ENCODE measurements around the gene ARFIP2. TPM values are rescaled to one million over a fixed set of nuclear protein-coding genes. Genes with fewer than 3 reads are reported as not detected.

The ARFIP2 gene
- total and polyA plus RNA-seq, 2 donors (not counting 3 experiments of a cell fraction or from before 2014, with no cell fraction given), result 48.4 to 62.9 TPM

DNA sequence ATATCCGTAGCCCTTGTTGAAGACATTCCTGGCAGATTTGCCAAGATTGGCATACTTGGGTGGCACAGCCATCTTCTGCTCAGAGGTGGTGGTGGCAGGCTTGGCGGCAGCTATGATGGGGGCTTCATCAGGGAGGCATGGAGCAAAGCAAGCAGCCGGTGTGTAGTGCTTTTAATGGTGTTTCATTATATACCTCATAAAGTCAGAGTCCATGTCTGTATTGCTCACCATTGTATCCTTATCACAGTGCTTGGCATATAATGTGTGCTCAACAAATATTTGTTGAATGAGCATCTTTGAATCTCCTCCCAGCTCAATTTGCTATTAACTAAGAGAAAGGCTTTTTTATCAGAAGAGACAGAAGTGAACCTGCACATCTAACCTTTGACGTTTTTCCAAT is 8.2 kb upstream of the ARFIP2 start:
- no peak overlapping the region for H3K27ac ChIP-seq (ENCODE audit: insufficient read depth, low read depth, low read length)
- intact Hi-C loops (cut with micrococcal nuclease) (no loop called here), dilution Hi-C loops (cut with MboI; ENCODE audit: extremely low pct_ligation_motif_present, low sequenced_read_pairs) (no loop called here)
- FAIRE-seq (no peak), DNase-seq (ENCODE audit: low read depth, low spot score) (no peak)
- H3K9me3 ChIP-seq (replicated peaks; ENCODE audit: control insufficient read depth, insufficient read depth, low read length), result no peaks in the 10 kb centered on the region
- peaks cover 3 to 5% of the 10 kb centered on the region in 2 experiments for H3K36me3 ChIP-seq (ENCODE audit: control insufficient read depth in 2 of 2, extremely low read depth in 1 of 2, insufficient read depth in 2 of 2, low read length in 2 of 2)
- no peaks in the 10 kb centered on the region for H3K27me3 ChIP-seq (ENCODE audit: control insufficient read depth in 2 of 2, insufficient read depth in 2 of 2, low read length in 2 of 2)
- H2AFZ ChIP-seq (ENCODE audit: low read depth, low read length), result no peak overlapping the region
- no peaks in the 10 kb centered on the region for H3K79me2 ChIP-seq (ENCODE audit: control insufficient read depth, insufficient read depth, low read length)
- no TSS peak for BruUV-seq (replicated peaks)
- no peak overlapping the region for H3K4me2 ChIP-seq (ENCODE audit: insufficient read depth, low read length)
- ChIA-PET CTCF (interaction anchor here (1.0 to 2.1 kb wide), 5 partner anchors 17 to 111 kb away, joined by 3 to 8 read pairs (median 5); no protein-coding TSS in a partner anchor), POLR2A (no interaction called here)
- H4K20me1 ChIP-seq (replicated peaks; ENCODE audit: control insufficient read depth, extremely low read depth, insufficient read depth, low read length), result no peaks in the 10 kb centered on the region
- H3K4me3 ChIP-seq (replicated peaks in 1 of 3; ENCODE audit: insufficient read depth in 1 of 3, low read depth in 1 of 3, low read length in 3 of 3), result no peak overlapping the region
- H3K9ac ChIP-seq (replicated peaks; ENCODE audit: extremely low read depth, insufficient read depth, low read length), result no peak overlapping the region
- no peak for TF ChIP-seq POLR2AphosphoS5 (IDR thresholded peaks at IDR 0.05; ENCODE audit: insufficient read depth, low read depth, low read length)
- TF ChIP-seq EZH2 (IDR thresholded peaks at IDR 0.05; ENCODE audit: borderline replicate concordance, low read depth, low read length, severe bottlenecking), result no peak
- no peaks in the 10 kb centered on the region for H3K4me1 ChIP-seq (ENCODE audit: control insufficient read depth, extremely low read depth, insufficient read depth, low read length)
- no peaks in the 10 kb centered on the region for H3K9me1 ChIP-seq (replicated peaks; ENCODE audit: control insufficient read depth, extremely low read depth, insufficient read depth, low read length)

- no peak overlapping the region for H3K4me2 ChIP-seq (ENCODE audit: insufficient read depth, low read length)
- H3K9me3 ChIP-seq (replicated peaks; ENCODE audit: control insufficient read depth, insufficient read depth, low read length), result no peaks in the 10 kb centered on the region
- ChIA-PET CTCF (interaction anchor here (1.0 to 2.1 kb wide), 2 partner anchors 42 to 109 kb away, joined by 3 to 8 read pairs; no protein-coding TSS in a partner anchor), POLR2A (no interaction called here)
- no peak for FAIRE-seq
- no peaks in the 10 kb centered on the region for H3K79me2 ChIP-seq (ENCODE audit: control insufficient read depth, insufficient read depth, low read length)
- no peak overlapping the region for H3K27ac ChIP-seq (ENCODE audit: insufficient read depth, low read depth, low read length)
- no peaks in the 10 kb centered on the region for H3K27me3 ChIP-seq (ENCODE audit: control insufficient read depth in 2 of 2, insufficient read depth in 2 of 2, low read length in 2 of 2)
- no peak overlapping the region for H3K9ac ChIP-seq (replicated peaks; ENCODE audit: extremely low read depth, insufficient read depth, low read length)
- intact Hi-C loops (cut with micrococcal nuclease), result no loop called here
- TF ChIP-seq FOS (IDR thresholded peaks at IDR 0.05; ENCODE audit: borderline replicate concordance, insufficient read depth, low read length), result no peak
- TF ChIP-seq JUN (IDR thresholded peaks at IDR 0.05; ENCODE audit: borderline replicate concordance, insufficient read depth, insufficient read length, low read depth), result no peak
- no peak for TF ChIP-seq MYC (IDR thresholded peaks at IDR 0.05; ENCODE audit: low read depth, low read length)
- TF ChIP-seq EZH2 (IDR thresholded peaks at IDR 0.05; ENCODE audit: borderline replicate concordance, low read depth, low read length, severe bottlenecking), result no peak
- no peak for TF ChIP-seq GATA2 (IDR thresholded peaks at IDR 0.05; ENCODE audit: insufficient read depth, insufficient read length, low read depth, low read length)
- TF ChIP-seq CTCF (IDR thresholded peaks at IDR 0.05; ENCODE audit: extremely low read depth in 1 of 2, insufficient read depth in 1 of 2, low read depth in 1 of 2, low read length in 2 of 2), result no peak
- TF ChIP-seq POLR2A (IDR thresholded peaks at IDR 0.05; ENCODE audit: low read depth, low read length), result no peak
- TF ChIP-seq POLR2AphosphoS5 (IDR thresholded peaks at IDR 0.05; ENCODE audit: insufficient read depth, low read depth, low read length), result no peak
- TF ChIP-seq, protein P1, sequence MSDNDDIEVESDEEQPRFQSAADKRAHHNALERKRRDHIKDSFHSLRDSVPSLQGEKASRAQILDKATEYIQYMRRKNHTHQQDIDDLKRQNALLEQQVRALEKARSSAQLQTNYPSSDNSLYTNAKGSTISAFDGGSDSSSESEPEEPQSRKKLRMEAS (IDR thresholded peaks at IDR 0.05; ENCODE audit: insufficient read depth, insufficient read length), result no peak
- no peaks in the 10 kb centered on the region for H3K9me1 ChIP-seq (replicated peaks; ENCODE audit: control insufficient read depth, extremely low read depth, insufficient read depth, low read length)
- H2AFZ ChIP-seq (ENCODE audit: low read depth, low read length), result no peak overlapping the region
- H3K4me3 ChIP-seq (replicated peaks in 1 of 3; ENCODE audit: insufficient read depth in 1 of 3, low read depth in 1 of 3, low read length in 3 of 3), result no peak overlapping the region
- no TSS peak for BruUV-seq (replicated peaks)
- H3K4me1 ChIP-seq (ENCODE audit: control insufficient read depth, extremely low read depth, insufficient read depth, low read length), result no peaks in the 10 kb centered on the region
- no peaks in the 10 kb centered on the region for H4K20me1 ChIP-seq (replicated peaks; ENCODE audit: control insufficient read depth, extremely low read depth, insufficient read depth, low read length)
- DNase-seq (ENCODE audit: low read depth, low spot score), result no peak
- dilution Hi-C loops (cut with MboI; ENCODE audit: extremely low pct_ligation_motif_present, low sequenced_read_pairs), result no loop called here
- H3K36me3 ChIP-seq (ENCODE audit: control insufficient read depth in 2 of 2, extremely low read depth in 1 of 2, insufficient read depth in 2 of 2, low read length in 2 of 2), result peaks cover 3 to 5% of the 10 kb centered on the region in 2 experiments
These were observed 7.7 kb upstream of the ARFIP2 start for GRCh38 chr11:6488821-6489220.
